Left lung (tissue), 14 donors: ENCODE results near the gene PROK1. TPM values are rescaled to one million over a fixed set of nuclear protein-coding genes. Genes with fewer than 3 reads are reported as not detected.
A peak's percentile ranks its signal among the peaks of the same experiment; 100 is the strongest.
"Not testable (repeated sequence)": the region's sequence is repeated elsewhere in the genome, so short reads cannot be mapped to it uniquely, and the experiment has no call there.

Source experiments
- ATAC-seq: fragments of 200-7000 bp; cut with Tn5 transposase; one replicate; pipeline ENCODE4 v1.9.1; 2020; ENCODE audit warnings: moderate library complexity
- DNase-seq, 4 donors: peaks; one replicate each; pipeline ENCODE4 v3.0.0-alpha.2; 2013 to 2020
- H3K27ac ChIP-seq, 2 donors: fragments of 200-600 bp; sonication (generic) in 1 of 2; one replicate each; pipeline versions ENCODE4 v1.5.0 to v1.8.0; 2020 to 2021
- H3K27me3 ChIP-seq, 2 donors: fragments of 200-600 bp; sonication (generic) in 1 of 2; one replicate each; pipeline versions ENCODE4 v1.5.0 to v1.8.0; 2020 to 2021
- H3K36me3 ChIP-seq, 2 donors: fragments of 200-600 bp; sonication (generic) in 1 of 2; one replicate each; pipeline versions ENCODE4 v1.5.0 to v1.8.0; 2020 to 2021
- H3K4me1 ChIP-seq, 2 donors: fragments of 200-600 bp; one replicate each; pipeline ENCODE4 v1.8.0; 2021
- H3K4me3 ChIP-seq, 2 donors: fragments of 200-600 bp; sonication (generic) in 1 of 2; one replicate each; pipeline versions ENCODE4 v1.5.0 to v1.8.0; 2020 to 2021; ENCODE audit warnings: mild to moderate bottlenecking in 1 of 2
- H3K9me3 ChIP-seq, 2 donors: fragments of 200-600 bp; sonication (generic) in 1 of 2; one replicate each; pipeline versions ENCODE4 v1.5.0 to v1.8.0; 2020 to 2021
- intact Hi-C, 2 donors: fragments of 100-400 bp; cut with DNase I; formaldehyde crosslinking; loops; one replicate each; pipeline versions ENCODE4 v1.11.2 to v1.14.2; 2022
- long read RNA-seq, 12 donors: library from polyadenylated mRNA in 2 of 12; unstranded in 2 of 12; transcript quantifications; one replicate each; pipeline ENCODE4 v2.0.0 and lab custom pipeline, GENCODE V29; 2019 to 2026
- polyA plus RNA-seq, 6 donors: library from polyadenylated mRNA; unstranded; fragments of 120-200 nt; gene quantifications; one replicate each; pipeline ENCODE4 v1.2.1, GENCODE V29; 2013; ENCODE audit not compliant: insufficient read length in 6 of 6
- total RNA-seq, 2 donors: library from RNA; stranded (reverse); fragmentation: NEBNext Ultra II Directional; extraction: Animal tissue kit (Norgen Biotek cat#: 25700); gene quantifications; one replicate each; pipeline ENCODE4 v1.2.1, GENCODE V29; 2021
- TF ChIP-seq, protein P1 (sequence below), 2 donors: fragments of 200-600 bp; sonication (generic) in 1 of 2; IDR thresholded peaks; one replicate each; pipeline versions ENCODE4 v1.5.0 to v1.8.0; 2021; ENCODE audit warnings: antibody characterized with exemption in 2 of 2
- donor health status: DM: no; HTN: yes; CAD: no.
- donor health status: DM: no; HTN: no; CAD: no.

PROK1 gene, protein sequence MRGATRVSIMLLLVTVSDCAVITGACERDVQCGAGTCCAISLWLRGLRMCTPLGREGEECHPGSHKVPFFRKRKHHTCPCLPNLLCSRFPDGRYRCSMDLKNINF
- total RNA-seq = not detected
- polyA plus RNA-seq = under 1 TPM in 2 of 6 donors, not detected in 4; 0.10 to 0.13 TPM
- long read RNA-seq, donor 1 = 0 reads
- long read RNA-seq, donor 2 = 0 reads
- long read RNA-seq, donor 3 = 0 reads
- long read RNA-seq, donor 4 = 0 reads
- long read RNA-seq, donor 5 = 0 reads
- long read RNA-seq, donor 6 = 0 reads
- long read RNA-seq, donor 7 = 0 reads
- long read RNA-seq, donor 8 = 0 reads
- long read RNA-seq, donor 9 = 0 reads
- long read RNA-seq, donor 10 = 0 reads
- long read RNA-seq, donor 11 = 0 reads
- long read RNA-seq, donor 12 = 0 reads

DNA sequence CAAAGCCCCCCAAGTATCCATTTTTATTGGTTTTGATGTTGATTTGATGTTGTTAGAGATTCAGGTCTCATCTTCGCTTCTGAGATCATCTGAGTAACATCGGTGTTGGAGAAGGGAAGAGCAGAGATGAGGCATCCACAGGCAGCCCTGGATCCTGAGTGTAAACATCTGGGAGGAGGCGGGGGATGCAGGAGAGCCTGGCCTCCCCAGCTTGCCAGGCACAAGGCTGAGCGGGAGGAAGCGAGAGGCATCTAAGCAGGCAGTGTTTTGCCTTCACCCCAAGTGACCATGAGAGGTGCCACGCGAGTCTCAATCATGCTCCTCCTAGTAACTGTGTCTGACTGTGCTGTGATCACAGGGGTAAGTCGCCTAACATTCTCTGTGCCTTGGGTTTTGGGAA lies at the start of gene PROK1:
Gene PROK1, plus strand, starts transcription at position 221 of the 400 bp plus-strand sequence. Its CDS starts 68 bp downstream, at position 289.
- no peak within 1 kb of the TSS for H3K27ac ChIP-seq
- ATAC-seq (no peak), DNase-seq (no peak)
- H3K9me3 ChIP-seq = no peaks in the 10 kb centered on the region
- TF ChIP-seq, protein P1, sequence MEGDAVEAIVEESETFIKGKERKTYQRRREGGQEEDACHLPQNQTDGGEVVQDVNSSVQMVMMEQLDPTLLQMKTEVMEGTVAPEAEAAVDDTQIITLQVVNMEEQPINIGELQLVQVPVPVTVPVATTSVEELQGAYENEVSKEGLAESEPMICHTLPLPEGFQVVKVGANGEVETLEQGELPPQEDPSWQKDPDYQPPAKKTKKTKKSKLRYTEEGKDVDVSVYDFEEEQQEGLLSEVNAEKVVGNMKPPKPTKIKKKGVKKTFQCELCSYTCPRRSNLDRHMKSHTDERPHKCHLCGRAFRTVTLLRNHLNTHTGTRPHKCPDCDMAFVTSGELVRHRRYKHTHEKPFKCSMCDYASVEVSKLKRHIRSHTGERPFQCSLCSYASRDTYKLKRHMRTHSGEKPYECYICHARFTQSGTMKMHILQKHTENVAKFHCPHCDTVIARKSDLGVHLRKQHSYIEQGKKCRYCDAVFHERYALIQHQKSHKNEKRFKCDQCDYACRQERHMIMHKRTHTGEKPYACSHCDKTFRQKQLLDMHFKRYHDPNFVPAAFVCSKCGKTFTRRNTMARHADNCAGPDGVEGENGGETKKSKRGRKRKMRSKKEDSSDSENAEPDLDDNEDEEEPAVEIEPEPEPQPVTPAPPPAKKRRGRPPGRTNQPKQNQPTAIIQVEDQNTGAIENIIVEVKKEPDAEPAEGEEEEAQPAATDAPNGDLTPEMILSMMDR (IDR thresholded peaks at IDR 0.05) = no peak
- H3K4me3 ChIP-seq = no peak within 1 kb of the TSS
- no peaks in the 10 kb centered on the region for H3K4me1 ChIP-seq
- no peaks in the 10 kb centered on the region for H3K36me3 ChIP-seq
- peaks cover 0 to 4% of the 10 kb centered on the region in 2 donors for H3K27me3 ChIP-seq
- intact Hi-C loops = no loop called here

DNA sequence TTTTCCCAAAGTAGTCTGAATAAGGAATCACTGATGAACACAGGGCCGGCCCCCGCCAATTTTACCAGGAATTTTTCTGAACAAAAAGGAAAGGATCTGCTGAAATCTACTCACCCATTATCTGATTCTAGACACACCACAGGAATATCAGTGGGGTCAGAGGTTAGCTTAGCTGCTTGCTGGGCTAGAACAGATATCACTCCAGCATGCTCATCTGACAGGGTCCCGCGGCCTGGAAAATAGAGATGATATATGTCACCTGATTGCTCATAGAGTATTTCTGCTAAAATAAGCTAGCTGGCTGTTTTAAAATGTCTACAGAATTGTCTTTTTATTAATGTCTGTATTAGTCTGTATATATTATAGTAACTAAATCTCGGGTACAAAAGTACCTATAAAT lies 47.1 kb upstream of the PROK1 start:
- TF ChIP-seq, protein P1 (IDR thresholded peaks at IDR 0.05) = no peak
- Histone ChIP-seq H3K27ac (no peak overlapping the region), H3K4me1 (peaks cover 7 to 20% of the 10 kb centered on the region in 2 donors), H3K4me3 (no peak overlapping the region), H3K27me3 (no peaks in the 10 kb centered on the region), H3K36me3 (peaks cover 0 to 69% of the 10 kb centered on the region in 2 donors), H3K9me3 (no peaks in the 10 kb centered on the region)
- intact Hi-C loops = no loop called here
- DNase-seq = no peak
- no peak for ATAC-seq

DNA sequence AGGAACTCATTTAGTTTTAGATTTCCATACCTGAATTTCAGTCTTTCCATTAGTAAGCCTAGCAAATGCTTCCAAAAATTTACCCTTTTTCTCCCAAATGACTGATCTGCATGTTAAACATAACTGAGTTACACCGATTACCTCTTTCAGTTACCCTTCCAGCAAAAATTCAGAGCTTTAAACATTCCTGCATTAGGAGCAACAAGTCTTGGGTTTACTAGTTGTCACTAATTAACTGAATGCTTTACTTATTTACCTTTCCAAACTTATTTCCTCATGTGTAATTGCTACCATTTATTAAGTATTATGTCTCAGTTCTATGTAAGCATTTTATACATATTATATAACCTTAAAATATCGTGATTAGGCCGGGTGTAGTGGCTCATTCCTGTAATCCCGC lies 46.5 kb upstream of the PROK1 start:
- Histone ChIP-seq H3K36me3 (peaks cover 0 to 63% of the 10 kb centered on the region in 2 donors), H3K9me3 (no peaks in the 10 kb centered on the region), H3K27me3 (no peaks in the 10 kb centered on the region), H3K4me1 (peaks cover 7 to 20% of the 10 kb centered on the region in 2 donors), H3K27ac (no peak overlapping the region), H3K4me3 (no peak overlapping the region)
- TF ChIP-seq, protein P1 (IDR thresholded peaks at IDR 0.05) = no peak
- intact Hi-C loops = no loop called here
- DNase-seq (no peak), ATAC-seq (no peak)

DNA sequence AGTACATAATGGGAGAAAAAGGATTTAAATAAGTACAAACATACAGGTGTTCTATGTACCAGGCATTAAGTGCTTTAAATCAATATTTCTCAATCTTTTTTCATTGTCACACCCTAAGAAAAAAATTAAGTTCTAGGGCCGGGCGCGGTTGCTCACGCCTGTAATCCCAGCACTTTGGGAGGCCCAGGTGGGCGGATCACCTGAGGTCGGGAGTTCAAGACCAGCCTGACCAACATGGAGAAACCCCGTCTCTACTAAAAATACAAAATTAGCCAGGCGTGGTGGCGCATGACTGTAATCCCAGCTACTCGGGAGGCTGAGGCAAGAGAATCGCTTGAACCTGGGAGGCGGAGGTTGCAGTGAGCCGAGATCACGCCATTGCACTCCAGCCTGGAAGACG lies 44.5 kb upstream of the PROK1 start:
- ATAC-seq, intact Hi-C loops: not testable (repeated sequence)

DNA sequence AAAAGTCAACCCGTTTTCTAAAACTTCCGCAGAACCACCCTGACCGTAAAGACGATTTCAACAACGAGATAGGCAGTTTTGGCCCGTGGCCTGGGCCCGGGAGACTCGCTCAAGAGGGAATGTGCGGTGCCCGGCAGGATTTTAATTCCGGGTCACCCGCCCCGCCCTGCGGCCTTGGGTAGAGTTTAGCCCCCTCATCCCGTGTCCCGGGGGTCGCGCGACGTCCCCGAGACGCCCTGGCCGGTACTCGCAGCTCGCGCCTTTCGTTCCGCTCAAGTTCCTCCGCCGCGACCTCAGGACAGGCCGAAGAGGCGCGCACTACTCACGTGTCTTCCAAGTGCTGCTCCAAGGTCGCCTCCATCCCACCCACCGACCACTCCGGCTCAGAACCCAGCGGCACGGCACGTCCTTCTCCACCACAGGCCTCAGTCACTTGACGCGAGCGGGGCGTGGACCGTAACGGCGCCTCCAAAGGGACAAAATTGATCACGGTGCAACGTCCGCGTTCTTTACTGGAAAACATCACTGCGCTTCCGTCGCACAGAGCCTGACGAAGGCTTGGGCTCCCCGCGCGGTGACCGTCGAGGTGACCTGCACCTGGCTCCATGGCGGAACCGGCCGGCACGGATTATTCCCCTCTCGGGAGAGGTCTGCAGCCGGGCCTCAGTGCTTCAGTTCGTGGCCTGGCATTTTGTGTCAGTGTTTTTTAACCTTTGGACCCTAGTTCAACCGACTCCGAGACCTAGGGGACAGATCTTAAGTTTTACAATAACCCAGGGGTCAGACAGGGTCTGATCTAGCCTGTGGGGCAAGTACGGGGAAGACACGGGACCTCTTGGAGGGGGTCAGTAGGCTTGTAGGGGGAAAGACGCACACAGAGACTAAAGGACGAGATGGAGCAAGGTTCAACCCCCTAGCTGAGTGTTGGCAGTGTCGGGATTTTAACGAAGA lies 43.4 kb upstream of the PROK1 start, which contains the start of gene LAMTOR5:
Gene LAMTOR5, minus strand, starts transcription at position 435 of the 951 bp plus-strand sequence. Its CDS starts 74 bp downstream, at position 361.
- H3K4me1 ChIP-seq = peaks cover 7 to 24% of the 10 kb centered on the region in 2 donors
- no peaks in the 10 kb centered on the region for H3K9me3 ChIP-seq
- H3K36me3 ChIP-seq = peaks cover 0 to 32% of the 10 kb centered on the region in 2 donors
- ATAC-seq (peak; percentile 96), DNase-seq (peak; percentile 93 to 95 (median 94))
- no peaks in the 10 kb centered on the region for H3K27me3 ChIP-seq
- TF ChIP-seq, protein P1 (IDR thresholded peaks at IDR 0.05) = no peak
- H3K4me3 ChIP-seq = peak within 1 kb of the TSS; percentile 92 to 93
- intact Hi-C loops = no loop called here
- peak within 1 kb of the TSS; percentile 92 to 94 for H3K27ac ChIP-seq

More for the DNA sequence above, 44.5 kb upstream of the PROK1 start:
- Histone ChIP-seq H3K27ac (peak overlapping the region in 1 of 2 donors; percentile 94), H3K4me1 (peaks cover 7 to 20% of the 10 kb centered on the region in 2 donors), H3K36me3 (peaks cover 0 to 43% of the 10 kb centered on the region in 2 donors), H3K4me3 (peak overlapping the region; percentile 92 to 93)
- H3K9me3 ChIP-seq, DNase-seq, H3K27me3 ChIP-seq: not testable (repeated sequence)
